Measurements from ENCODE around the gene TMEM109.
"Not testable (repeated sequence)": the region's sequence is repeated elsewhere in the genome, so short reads cannot be mapped to it uniquely, and the experiment has no call there.

Gene TMEM109

GRCh38 chr11:60878245-60879101 is 35.5 kb upstream of the TMEM109 start:
- DNase-seq (ENCODE audit: low read depth) = no peak

- DNase-seq (ENCODE audit: low read depth) = no peak
Observed at GRCh38 chr11:60879104-60879503, 34.9 kb upstream of the TMEM109 start.

GRCh38 chr11:60879971-60880588 is 33.9 kb upstream of the TMEM109 start:
- DNase-seq (ENCODE audit: low read depth) = no peak

- DNase-seq (ENCODE audit: low read depth) = no peak
Observed at GRCh38 chr11:60880643-60881282, 33.2 kb upstream of the TMEM109 start.

- no peak for DNase-seq (ENCODE audit: low read depth)
Observed at GRCh38 chr11:60887556-60887955, 26.4 kb upstream of the TMEM109 start.

GRCh38 chr11:60889869-60890311 is 24.1 kb upstream of the TMEM109 start:
- no peak for DNase-seq (ENCODE audit: low read depth)

DNA sequence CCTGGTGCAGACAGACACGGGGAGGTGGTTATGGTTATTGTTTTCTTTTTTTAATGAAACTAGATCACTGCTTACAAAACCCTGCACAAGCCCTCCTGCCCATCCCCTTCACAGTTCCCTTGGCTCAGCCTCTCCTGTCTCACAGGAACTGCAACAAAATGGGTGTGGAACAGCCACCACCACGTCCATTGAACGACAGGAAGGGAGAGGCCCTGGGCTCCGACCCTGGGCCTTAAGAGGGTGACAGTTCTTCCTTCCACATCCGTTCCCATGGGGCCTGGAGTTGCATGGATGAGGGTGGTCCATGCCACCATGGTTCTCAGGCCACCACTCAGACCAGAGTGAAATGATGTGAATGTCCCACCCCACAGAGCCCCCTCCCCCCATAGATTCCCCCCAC is 23.3 kb upstream of the TMEM109 start:
- no peak for DNase-seq (ENCODE audit: low read depth)

- no peak for DNase-seq (ENCODE audit: low read depth)
Observed at GRCh38 chr11:60891103-60891741, 22.7 kb upstream of the TMEM109 start.

- no peak for DNase-seq (ENCODE audit: low read depth)
Observed at GRCh38 chr11:60895687-60896086, 18.3 kb upstream of the TMEM109 start.

- DNase-seq (ENCODE audit: low read depth) = no peak
Observed at GRCh38 chr11:60897496-60897895, 16.5 kb upstream of the TMEM109 start.

- no peak for DNase-seq (ENCODE audit: low read depth)
Observed at GRCh38 chr11:60899046-60899936, 14.7 kb upstream of the TMEM109 start.

GRCh38 chr11:60899977-60900376 is 14.0 kb upstream of the TMEM109 start:
- no peak for DNase-seq (ENCODE audit: low read depth)

DNA sequence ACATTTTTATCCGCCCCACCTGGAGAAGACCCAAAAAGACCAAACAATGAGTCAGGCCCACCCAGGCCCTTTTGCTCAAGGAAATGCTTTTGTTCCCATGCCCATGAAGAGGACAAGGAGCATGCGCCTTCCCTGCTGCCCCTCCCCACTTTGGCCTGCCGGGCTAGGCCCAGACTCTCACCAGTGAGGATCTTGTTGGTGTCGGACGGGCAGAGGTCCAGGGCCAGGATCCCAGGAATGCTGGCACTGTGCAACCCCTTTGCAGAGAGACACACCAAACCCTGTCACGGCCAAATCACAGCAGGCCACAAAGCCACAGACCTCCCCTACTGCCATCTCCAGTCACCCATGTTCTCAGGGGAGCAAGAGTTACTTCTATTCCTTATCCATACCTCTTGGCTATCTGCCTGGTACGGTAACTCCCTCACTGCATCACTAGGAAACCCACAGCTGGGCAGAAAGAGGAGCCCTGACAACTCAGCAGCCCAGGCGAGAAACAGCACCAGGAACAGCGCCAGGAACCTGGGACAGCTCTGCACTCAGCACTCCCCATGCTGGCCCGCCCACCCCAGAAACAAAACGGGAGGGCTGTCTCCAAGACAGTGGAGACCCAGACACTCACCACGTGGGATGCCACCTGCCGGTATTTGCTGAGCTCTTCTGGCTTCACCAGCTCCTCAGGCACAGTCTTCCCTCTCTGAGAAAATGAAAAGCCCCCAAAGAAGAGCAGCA is 13.1 kb upstream of the TMEM109 start:
- no peak for DNase-seq (ENCODE audit: low read depth)

DNA sequence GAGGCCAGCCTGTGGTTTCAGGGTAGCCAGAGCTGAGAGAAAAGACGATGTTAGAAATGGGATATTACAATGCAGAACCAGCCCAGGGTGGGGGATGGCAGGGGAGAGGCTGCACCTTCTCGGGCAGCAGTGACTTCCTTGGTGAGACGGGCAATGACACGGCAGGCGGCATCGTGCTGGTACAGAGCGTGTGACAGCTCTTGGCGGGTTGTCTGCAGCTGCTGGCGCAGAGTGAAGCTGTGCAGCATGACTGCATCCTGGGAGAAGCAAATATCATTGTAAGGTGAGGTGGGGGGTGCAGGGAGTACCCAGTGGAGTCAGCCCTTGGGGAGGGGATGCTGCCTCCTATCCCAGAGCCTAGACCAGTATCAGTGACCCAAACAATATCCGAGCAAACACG is 11.3 kb upstream of the TMEM109 start:
- DNase-seq (ENCODE audit: low read depth) = no peak

- DNase-seq (ENCODE audit: low read depth) = no peak
Observed at GRCh38 chr11:60905047-60905446, 8.9 kb upstream of the TMEM109 start.

- DNase-seq (ENCODE audit: low read depth) = no peak
Observed at GRCh38 chr11:60905551-60906113, 8.3 kb upstream of the TMEM109 start.

GRCh38 chr11:60906132-60906972 is 7.6 kb upstream of the TMEM109 start, which contains the start of gene PRPF19:
PRPF19 (minus strand) TSS chr11:60906585; CDS start chr11:60906382, 203 bp downstream.
- DNase-seq (ENCODE audit: low read depth) = peak; percentile 97

DNA sequence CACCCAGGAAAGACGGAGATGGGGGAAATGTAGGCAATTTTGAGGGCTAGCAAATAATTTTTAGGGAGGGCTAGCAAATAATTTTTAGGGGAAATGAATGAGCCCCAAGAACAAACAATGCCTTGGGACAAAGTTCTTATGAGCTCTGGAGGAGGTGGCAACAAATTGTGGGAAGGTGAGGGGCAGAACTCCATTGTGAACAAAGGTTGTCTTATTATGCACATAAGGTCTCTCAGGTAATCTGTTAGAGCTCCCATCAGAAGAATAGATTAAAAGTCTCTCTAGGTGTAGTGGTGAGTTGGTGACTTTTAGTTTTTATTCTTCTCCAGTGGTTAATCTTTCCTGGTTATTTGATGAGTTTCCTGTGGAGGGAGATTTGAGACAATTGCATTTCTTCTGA is 5.2 kb upstream of the TMEM109 start:
- DNase-seq (ENCODE audit: low read depth) = no peak

DNA sequence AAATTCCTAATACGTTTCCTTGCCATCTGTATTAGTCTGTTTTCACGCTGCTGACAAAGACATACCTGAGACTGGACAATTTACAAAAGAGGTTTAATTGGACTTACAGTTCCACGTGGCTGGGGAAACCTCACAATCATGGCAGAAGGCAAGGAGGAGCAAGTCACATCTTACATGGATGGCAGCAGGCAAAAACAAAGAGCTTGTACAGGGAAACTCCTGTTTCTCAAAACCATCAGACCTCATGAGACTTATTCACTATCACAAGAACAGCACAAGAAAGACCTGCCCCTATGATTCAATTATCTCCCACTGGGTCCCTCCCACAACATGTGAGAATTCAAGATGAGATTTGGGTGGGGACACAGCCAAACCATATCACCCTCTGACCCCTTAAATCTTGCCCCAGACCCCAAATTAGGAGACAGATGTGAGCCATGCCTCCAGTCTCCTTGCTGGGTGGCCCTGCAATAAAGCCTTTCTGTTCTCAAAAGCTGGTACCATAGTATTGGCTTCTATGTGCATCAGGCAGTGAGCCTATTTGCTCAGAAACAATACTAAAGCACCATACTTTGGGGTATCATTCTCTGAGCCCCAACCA is 4.2 kb upstream of the TMEM109 start:
- not testable (repeated sequence) for DNase-seq (ENCODE audit: low read depth)

Measured in stimulated activated CD8-positive, alpha-beta memory T cell treated with anti-CD3 and anti-CD28 coated beads, Interleukin-7, amount 100 ng/mL, for 24 hours (primary cell).